Stromal cell of bone marrow (primary cell): ENCODE data around the gene IST1.
"Not testable (repeated sequence)": the region's sequence is repeated elsewhere in the genome, so short reads cannot be mapped to it uniquely, and the experiment has no call there.

Experiments used
- DNase-seq: peaks from one replicate; pipeline ENCODE4 v3.0.0-alpha.2; 2012; ENCODE audit warnings: low read depth

IST1 gene

DNA sequence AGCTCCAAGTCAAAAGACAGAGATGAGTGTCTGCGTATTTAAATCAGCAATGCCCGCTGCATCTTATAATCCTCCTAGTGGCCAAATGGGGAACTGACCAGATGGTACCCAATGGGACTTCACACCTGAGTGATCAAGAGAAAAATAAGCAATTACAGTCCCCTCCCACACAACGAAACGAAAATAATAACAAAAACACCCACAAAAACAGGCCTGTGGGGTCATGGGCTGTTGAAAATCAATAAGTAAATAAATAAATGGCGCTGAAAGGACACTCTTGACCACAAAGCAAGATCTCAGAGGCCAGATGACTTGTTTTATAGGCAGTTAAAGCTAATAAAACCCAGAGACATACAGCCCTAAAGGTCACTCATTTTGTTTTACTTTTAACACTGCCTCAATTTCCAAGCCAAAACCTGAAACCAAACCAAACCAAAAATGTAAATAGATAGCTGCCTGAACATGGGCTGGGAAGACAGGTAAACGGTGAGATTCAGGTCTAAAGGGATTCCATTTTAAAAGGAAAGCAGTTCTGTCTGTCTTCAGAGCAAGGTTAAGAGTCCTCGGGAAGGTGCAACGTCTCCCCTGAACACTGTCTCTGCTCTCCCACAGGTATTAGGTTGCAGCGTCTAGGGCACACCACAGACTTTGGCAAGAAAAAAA lies 12.7 kb upstream of the IST1 start:
- DNase-seq: peak; percentile 53

DNA sequence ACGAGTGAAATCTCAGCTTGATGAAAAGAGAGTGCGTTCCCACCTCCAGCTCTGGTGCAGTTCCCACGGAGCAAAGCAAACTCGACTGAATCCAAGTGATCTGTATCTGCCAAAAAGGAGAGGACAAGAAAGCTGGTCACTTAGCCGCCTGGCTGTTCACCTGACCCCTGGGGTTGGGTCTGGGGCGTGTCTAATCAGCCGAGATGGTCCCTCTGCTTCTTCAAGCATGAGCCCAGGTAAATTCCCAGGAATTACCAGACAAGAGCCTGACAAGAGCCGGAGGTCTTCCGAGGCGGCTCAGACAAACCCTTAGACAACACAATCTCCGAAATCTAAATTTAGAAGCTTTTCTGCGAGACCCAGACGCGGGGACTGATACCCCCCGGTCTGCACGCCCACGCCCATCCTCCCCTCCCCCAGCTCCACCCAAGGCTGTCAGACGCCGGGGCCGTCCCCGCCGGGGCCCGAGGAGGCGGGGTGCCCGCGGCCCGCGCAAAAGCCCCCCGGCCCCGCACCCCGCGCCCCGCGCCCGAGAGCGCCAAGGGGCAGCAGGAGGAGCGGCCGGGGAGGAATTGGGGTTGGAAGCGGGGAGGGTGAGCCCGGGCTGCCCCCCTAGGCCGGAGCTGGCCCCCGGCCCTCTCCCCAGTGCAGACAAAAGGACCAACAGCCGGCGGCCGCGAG lies 12.0 kb upstream of the IST1 start:
- no peak for DNase-seq

DNA sequence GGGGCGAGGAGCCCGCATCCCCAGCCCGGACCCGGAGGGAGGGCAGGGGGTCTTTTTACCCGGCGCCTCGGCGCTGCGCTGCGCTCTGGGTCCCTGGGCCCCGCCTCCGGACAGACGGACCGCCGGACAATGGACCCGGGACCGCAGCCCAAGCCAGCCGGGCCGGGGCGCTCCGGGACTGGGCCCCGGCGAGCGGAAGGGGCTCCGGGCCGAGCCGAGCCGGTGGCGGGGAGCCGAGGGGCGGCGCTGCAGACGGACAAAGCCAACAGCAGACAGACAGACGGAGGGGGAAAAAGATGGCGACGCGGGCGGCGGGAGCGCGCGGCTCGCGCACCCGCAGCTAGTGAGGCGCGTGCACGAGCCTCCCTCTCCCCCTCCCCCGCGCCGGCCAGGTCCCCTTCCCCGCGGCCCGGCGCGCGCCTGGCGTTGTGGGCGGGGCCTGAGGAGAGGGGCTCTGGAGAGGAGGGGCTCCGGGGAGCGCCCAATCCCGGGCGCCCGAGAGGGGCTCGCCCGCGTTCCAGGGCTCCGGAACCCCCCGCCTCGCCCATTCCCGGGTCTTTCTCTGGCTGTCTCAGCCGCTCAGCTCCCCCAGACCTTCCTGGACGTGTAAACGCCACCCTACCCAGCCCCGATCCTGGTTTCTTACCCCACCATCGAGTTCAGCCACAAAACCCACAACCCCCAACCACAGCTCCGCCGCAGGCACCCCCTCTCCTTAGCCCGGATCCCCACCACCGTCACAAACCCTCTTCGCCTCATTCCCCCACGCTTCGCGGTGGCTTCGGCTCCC lies 11.3 kb upstream of the IST1 start, which contains the start of gene ZNF821:
TSS of gene ZNF821 (minus strand) at position 334 of the 790 bp plus-strand sequence. CDS start 4,236 bp downstream, outside the sequence.
- DNase-seq: peak; percentile 31

DNA sequence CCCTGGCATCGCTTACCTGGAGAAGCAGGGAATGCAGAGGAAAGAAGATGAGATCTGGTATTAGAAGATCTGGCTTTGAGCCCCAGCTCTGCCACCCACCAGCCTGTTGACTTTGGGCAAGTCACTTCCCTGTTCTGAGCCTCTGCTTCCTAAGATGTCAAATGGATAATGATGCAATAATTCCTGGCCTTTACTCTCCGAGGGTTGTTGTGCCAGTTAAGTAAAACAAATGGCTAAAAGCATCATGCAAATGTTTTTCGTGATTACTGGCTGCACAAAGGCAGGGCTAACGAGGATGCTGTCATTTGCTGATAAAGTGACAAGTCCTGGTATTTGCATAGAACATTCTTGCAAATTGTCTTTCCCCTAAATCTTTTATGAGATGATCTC lies 10.1 kb upstream of the IST1 start:
- no peak for DNase-seq

DNA sequence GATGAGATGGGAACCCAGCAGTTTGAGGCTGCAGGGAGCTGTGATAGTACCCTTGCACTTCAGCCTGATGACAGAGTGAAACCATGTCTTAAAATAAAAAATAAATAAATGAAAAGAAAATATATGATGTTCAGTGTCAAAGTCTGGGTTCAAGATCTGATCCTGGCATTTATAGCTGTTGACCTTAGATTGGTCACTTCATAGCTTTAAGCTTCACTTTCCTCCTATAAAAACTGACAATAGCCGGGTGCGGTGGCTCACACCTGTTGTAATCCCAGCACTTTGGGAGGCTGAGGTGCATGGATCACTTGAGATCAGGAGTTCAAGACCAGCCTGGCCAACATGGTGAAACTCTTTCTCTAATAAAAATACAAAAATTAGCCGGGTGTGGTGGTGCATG lies 6.2 kb upstream of the IST1 start:
- no peak for DNase-seq

DNA sequence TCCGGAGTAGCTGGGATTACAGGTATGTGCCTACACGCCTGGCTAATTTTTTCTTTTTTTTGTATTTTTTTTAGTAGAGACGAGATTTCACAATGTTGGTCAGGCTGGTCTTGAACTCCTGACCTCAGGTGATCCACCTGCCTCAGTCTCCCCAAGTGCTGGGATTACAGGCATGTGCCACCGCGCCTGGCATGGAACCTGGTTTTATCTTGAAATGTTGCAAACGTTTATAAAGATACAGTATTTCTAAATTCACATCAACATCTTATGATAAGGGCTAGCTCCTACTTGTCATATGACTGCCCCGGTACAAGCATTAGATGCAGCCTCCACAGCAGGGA lies 1.5 kb upstream of the IST1 start:
- no peak for DNase-seq

DNA sequence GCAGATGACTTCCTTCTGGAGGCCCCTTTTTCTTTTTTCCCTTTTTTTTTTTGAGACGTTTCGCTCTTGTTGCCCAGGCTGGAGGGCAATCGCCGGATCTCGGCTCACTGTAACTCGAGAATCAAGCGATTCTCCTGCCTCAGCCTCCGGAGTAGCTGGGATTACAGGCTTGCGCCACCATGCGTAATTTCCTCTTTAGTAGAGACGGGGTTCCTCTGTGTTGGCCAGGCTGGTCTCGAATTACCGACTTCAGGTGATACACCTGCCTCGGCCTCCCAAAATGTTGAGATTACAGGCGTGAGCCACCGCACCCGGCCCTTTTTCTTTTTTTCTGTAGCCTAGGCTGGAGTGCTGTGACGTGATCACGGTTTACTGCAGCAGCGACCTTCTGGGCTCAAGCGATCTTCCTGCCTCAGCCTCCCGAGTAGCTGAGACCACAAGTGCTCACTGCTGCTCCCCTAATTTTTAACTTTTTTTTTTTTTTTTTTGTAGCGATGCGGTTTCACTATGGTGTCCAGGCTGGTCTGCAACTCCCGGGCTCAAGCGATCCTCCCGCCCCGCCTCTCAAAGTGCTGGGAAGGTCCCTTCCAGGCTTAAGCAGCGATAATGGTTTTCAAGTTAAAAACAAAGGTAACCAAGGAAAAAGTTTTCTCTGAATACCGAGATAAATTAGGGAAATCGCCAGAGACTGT lies 956 bp upstream of the IST1 start:
- DNase-seq: peak; percentile 39

DNA sequence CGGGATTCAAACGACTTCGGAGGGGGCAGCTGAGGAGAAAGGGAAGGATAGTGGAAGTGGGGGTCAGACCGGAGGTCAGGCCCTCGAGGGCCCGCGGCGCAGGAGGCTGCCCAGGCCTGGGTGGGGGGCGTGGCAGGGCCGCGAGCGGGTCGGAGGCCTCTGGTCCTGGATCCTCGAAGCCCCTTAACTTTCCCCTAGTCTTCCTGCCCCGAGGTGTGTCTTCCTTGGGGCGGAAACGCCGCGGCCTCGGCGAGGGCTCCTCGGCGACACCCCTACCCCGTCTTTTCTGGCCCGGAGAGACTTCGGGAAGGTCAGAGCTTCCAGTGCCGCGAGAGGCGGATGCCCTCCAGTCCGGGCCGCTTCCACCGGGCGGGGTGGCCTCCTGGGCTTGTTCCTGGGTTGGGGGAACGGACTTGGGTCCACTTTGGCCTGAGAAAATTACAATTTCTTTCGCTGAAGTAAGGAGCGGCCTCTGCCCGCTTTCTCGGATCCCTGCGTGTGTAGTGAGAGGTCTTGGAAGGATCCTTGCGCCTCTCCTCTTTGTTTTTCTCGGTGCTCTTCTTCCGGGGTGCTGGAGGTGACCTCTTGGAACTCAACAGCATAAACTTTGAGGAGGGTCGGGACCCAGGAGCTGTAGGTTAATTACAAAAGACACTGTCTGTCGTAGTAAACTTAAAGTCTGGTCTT lies 491 bp downstream of the IST1 start:
- DNase-seq: no peak

DNA sequence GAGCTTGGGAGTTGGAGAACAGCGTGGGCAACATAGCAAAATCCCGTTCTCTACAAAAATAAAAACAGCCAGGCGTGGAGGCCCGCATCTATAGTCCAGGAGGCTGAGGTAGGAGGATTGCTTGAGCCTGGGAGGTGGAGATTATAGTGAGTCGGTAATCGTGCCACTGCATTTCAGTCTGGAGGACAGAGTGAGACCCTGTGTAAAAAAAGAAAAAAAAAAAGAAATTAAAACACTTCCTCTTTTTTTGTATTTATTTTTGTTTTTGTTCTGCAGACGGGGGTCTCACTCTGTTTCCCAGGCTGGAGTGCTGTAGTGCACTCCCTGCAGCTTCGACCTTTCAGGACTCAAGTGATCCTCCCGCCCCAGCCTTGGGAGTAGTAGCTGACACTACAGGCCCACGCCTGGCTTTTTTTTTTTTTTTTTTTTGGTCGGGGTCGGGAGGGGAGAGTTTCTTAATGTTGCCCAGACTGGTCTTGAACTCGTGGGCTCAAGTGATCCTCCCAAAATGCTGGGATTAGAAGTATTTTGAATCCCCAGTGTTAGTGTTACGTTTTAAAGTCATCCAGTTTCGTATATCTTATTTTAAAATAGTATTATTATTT lies 1.5 kb downstream of the IST1 start:
- DNase-seq: no peak

DNA sequence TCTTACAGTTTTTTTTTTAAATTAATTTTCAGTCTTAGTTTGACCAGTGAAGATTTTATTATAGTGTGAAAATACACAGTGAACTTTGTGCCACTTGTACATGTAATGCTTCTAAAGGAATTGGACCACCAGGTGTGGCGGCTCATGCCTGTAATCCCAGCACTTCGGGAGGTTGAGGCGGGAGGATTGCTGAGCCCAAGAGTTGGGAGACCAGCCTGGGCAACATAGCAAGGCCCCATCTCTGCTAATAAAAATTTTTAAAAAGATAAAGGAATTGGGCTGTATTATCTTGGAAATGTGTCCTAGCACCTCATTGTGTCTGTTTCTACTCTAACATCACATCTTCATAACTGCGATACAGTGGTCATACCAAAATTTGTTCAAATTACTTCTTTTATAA lies 3.8 kb downstream of the IST1 start:
- DNase-seq: no peak

DNA sequence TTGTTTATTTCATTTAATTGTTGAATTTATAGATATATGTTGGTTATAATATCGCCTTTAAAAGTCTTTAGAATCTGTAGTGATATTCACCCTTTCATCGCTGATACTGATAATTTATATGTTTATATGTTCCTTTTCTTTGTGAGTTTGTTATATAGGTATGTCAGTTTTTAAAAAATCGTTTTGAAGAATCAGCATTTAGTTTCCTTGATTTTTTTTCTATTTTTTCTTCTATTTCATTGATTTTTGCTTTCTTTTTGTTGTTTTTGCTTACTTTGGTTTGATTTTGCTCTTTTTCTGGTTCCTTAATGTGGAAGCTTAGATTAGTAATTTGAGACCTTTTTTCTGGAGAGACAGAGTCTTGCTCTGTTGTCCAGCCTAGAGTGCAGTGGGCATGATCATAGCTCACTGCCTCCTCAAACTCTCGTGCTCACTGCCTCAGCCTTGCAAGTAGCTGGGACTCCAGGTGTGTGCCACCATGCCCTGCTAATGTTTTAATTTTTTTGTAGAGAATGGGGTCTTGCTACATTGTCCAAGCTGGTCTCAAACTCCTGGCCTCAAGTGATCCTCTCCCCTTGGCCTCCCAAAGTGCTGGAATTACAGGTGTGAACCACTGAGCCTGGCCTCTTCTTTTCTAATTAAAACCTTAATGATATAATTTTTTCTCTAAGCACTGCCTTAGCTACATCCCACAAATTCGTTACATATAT lies 7.5 kb downstream of the IST1 start:
- DNase-seq: no peak

DNA sequence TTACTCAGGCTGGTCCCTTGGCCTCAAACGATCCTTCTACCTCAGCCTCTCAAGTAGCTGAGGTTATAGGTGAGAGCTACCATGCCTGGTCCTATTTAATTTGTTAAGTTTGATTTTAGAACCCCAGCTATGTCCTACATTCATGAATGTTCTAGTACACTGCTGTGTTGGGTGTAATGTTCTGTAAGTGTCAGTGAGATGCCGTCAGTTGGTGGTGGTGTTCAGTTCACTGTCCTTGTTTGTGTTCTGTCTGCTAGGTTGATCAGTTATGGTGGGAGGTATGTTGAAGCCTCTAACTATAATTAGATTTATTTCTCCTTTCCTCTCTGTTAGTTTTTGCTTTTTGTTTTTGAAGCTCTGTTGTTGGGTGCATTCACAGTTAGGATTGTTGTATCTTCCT lies 8.3 kb downstream of the IST1 start:
- DNase-seq: no peak

DNA sequence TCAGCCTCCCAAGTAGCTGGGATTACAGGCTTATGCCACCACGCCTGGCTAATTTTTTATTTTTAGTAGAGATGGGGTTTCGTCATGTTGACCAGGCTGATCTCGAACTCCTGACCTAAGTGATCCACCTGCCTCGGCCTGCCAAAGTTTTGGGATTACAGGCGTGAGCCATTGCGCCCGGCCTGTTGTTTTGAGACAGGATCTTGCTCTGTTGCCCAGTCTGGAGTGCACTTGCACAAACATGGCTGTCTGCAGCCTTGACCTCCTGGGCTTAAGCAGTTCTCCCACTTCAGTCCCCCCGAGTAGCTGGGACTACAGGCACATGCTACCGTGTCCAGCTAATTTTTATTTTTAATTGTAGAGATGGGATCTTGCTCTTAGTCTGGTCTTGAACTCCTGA lies 8.9 kb downstream of the IST1 start:
- no peak for DNase-seq

DNA sequence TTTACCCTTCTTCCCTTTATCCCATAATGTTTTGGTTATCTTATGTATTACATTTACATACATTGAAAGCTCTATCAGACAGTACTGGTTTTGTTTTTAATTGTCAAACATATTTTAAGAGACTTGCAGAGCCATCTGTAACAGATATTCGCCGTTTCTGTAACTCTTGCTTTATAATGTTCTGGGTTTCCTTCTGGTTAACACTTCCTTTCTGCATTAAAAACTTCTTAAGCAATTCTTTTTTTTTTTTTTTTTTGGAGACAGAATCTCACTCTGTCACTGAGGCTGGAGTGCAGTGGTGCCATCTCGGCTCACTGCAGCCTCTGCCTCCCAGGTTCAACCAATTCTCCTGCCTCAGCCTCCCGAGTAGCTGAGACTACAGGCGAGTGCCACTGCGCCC lies 10.4 kb downstream of the IST1 start:
- not testable (repeated sequence) for DNase-seq

DNA sequence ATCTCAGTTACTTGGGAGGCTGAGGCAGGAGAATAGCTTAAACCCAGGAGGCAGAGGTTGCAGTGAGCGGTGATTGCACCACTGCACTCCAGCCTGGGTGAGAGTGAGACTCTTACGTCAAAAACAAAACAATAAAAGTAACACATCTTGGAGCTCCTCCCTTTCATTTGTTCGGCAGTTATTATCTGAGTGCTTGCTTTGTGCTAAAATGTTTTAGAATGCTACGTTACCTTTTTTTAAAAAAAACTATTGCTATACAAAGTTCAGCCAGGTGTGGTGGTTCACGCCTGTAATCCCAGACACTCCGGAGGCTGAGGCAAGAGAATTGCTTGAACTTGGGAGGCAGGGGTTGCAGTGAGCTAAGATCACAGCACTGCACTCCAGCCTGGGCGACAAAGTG lies 15.8 kb downstream of the IST1 start:
- DNase-seq: no peak

DNA sequence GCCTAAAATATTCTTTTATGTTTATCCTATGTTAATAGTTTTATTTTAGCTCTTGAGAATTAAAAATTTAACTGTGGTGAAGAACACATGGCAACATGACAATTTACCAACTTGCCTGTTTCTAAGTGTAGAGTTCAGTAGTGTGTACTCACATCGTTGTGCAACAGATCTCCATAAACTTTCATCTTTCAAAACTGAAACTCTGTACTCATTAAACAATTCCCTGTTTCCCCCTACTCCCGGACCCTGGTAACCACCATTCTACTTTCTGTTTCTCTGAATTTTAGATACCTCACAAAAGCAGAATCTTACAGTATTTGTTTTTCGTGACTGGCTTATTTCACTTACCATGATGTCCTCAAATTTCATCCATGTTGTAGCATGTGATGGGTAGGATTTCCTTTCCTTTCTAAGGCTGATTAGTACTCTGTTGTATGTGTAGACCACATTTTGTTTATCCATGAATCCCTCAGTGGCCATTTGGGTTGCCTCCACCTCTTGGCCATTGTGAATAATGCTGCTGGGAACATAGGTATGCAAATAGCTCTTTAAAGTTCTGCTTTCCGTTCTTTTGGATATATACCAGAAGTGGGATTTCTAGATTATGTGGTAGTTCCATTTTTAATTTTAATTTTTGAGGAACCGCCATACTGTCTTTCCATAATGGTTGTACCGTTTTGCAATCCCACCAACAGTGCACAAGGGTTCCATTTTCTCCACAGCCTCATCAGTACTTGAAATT lies 17.4 kb downstream of the IST1 start:
- DNase-seq: no peak

DNA sequence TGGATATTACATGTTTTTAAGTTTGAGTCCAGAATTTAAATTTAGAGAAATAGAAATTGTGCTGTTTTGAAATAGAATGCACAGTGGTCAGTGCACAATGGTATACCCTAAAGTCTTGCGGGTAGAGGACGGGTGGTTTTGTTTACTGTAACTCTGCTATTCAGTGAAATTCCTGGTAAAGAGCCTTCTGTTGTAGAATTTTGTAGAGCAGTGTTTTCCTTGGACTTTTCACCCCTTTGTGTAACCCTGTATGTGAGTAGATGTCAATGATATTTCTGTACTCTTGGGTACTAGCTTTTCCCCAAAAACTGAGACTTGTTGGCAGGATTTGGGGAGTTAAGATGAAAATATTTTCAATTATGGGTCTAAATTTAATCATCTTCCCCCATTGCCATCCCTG lies 19.5 kb downstream of the IST1 start:
- no peak for DNase-seq

DNA sequence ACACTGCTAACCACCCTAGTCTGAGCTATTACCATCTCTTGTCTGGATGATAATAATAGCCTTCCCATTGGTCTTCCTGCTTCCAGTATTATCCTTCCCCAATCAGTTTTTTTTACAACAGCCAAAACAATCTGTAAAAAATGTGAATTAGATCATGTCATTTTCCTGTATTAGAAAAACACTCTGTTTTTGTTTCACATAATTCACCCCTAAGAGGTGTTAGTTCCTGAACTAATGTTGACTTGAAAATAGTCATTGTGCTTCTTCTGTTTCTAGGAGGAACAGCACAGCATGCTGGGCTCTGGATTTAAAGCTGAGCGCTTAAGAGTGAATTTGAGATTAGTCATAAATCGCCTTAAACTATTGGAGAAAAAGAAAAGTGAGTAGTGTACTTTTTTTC lies 20.0 kb downstream of the IST1 start:
- no peak for DNase-seq

DNA sequence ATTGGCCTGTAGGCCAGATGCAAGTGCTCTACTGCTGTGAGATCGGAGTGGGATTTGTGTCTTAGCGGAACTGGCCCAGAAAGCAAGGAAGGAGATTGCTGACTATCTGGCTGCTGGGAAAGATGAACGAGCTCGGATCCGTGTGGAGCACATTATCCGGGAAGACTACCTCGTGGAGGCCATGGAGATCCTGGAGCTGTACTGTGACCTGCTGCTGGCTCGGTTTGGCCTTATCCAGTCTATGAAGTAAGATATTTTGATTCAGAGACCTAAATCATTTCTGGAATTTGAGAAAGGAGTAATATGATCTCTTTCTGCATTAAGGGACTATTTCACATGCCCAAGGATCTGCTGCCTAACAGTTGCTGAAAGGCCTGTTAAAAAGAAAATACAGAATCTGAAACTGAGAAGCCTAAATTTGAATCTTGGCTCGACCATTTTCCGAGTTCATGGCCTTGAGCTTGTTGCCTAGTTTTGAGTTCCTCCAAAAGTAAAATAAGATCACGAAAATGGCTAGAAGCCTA lies 21.1 kb downstream of the IST1 start:
- DNase-seq: no peak

DNA sequence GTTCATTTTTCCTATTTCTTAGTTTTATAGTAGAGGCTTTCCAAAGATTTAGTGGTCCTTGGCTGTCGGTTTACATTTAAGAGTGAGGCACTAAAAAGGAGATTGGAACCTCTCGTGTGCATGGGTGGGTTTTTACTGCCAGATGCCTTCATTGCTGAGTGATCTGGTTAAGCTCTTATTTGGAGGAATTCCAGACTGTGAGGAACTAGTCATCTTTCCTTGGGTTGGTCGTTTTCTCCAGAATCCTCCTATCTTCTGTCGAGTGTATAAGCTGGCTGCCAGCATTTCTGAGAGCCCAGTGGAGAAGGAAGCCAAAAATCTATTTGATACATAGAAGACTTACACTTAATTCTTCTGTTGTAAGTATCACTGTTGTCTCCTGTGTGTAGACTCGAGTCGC lies 22.6 kb downstream of the IST1 start:
- peak; percentile 70 for DNase-seq
